Gastrocnemius medialis (tissue), 4 donors: ENCODE results near the gene DAPK3. TPM values are rescaled to one million over a fixed set of nuclear protein-coding genes. Genes with fewer than 3 reads are reported as not detected.

ENCODE experiments used
- ATAC-seq, 2 donors: fragments of 150-250 bp; one replicate each; pipeline ENCODE4 v1.9.1; 2016
- DNase-seq, 2 donors: peaks; one replicate each; pipeline ENCODE4 v3.0.0-alpha.2; 2019
- H3K27ac ChIP-seq, 4 donors: fragments of 200-600 bp; sonication (generic); 1 replicate in 1 of 4; 2 replicates in 3 of 4; pipeline ENCODE4 v1.5.1; 2016 to 2018; ENCODE audit warnings: mild to moderate bottlenecking in 2 of 4, moderate library complexity in 1 of 4
- H3K27me3 ChIP-seq, 3 donors: fragments of 200-600 bp; sonication (generic) in 2 of 3; 1 replicate in 1 of 3; 2 replicates in 2 of 3; pipeline versions ENCODE4 v1.5.1 to v1.6.0; 2016 to 2019; ENCODE audit warnings: mild to moderate bottlenecking in 1 of 3, moderate library complexity in 1 of 3
- H3K36me3 ChIP-seq, 2 donors: fragments of 200-600 bp; sonication (generic) in 1 of 2; one replicate each; pipeline ENCODE4 v1.5.1; 2017 to 2018
- H3K4me1 ChIP-seq, 2 donors: fragments of 200-600 bp; sonication (generic) in 1 of 2; one replicate each; pipeline ENCODE4 v1.5.1; 2016 to 2017; ENCODE audit warnings: mild to moderate bottlenecking in 2 of 2
- H3K4me3 ChIP-seq, 4 donors: fragments of 200-600 bp; sonication (generic) in 3 of 4; 1 replicate in 1 of 4; 2 replicates in 3 of 4; pipeline ENCODE4 v1.5.1; 2016 to 2019; ENCODE audit warnings: mild to moderate bottlenecking in 2 of 4
- H3K9me3 ChIP-seq, 3 donors: fragments of 200-600 bp; sonication (generic) in 2 of 3; 1 replicate in 1 of 3; 2 replicates in 2 of 3; pipeline ENCODE4 v1.5.1; 2016 to 2019
- CTCF ChIP-seq, 5 experiments: fragments of 450-650 bp in 3 of 5; fragments of 200-600 bp in 2 of 5; sonication (generic) in 2 of 5; IDR thresholded peaks in 4 of 5; conservative IDR thresholded peaks in 1 of 5; 1 replicate in 4 of 5; 2 replicates in 1 of 5; pipeline ENCODE4 v1.5.1; 2016 to 2019; ENCODE audit warnings: antibody characterized with exemption in 5 of 5, mild to moderate bottlenecking in 3 of 5, moderate library complexity in 3 of 5
- POLR2A ChIP-seq, 2 donors: fragments of 450-650 bp; IDR thresholded peaks; one replicate each; pipeline ENCODE4 v1.6.1; 2017; ENCODE audit warnings: antibody characterized with exemption in 2 of 2, mild to moderate bottlenecking in 2 of 2, moderate library complexity in 2 of 2
- in situ Hi-C, 4 donors: fragments of 200-750 bp; cut with MboI; loops; one replicate each; pipeline versions ENCODE4 v1.15.0 to v1.8.0; 2017; ENCODE audit warnings: low sequenced_read_pairs in 4 of 4
- intact Hi-C: fragments of 100-400 bp; cut with DNase I; formaldehyde crosslinking; loops from one replicate; pipeline ENCODE4 v1.15.1; 2023; ENCODE audit warnings: low total_unique reads
- total RNA-seq, 4 donors: library from RNA; depleted of rRNA; stranded (reverse); fragments of >200 nt; gene quantifications; one replicate each; pipeline versions ENCODE4 v1.1.0 to v1.2.3, GENCODE V29; 2016

Gene DAPK3
- total RNA-seq, 4 donors from 2014 or later, result 61.3 to 135 (median 115) TPM

- H3K27ac ChIP-seq, result peak overlapping the region; percentile 28 to 73 (median 69)
- no peaks in the 10 kb centered on the region for H3K9me3 ChIP-seq
- ATAC-seq (peak in 1 of 2 donors; percentile 63), DNase-seq (peak; percentile 33 to 59)
- TF ChIP-seq POLR2A (IDR thresholded peaks at IDR 0.05) (no peak), CTCF (IDR thresholded peaks at IDR 0.05 in 4 of 5, conservative IDR thresholded peaks at IDR 0.05 in 1 of 5) (no peak)
- intact Hi-C loops (loop anchor here (10.0 kb wide), 1 partner anchor 1812 kb away; the partner anchor contains the start of gene DOT1L), in situ Hi-C loops (no loop called here)
- peaks cover 0 to 67% of the 10 kb centered on the region in 2 donors for H3K36me3 ChIP-seq
- peaks cover 0 to 3% of the 10 kb centered on the region in 2 donors for H3K4me1 ChIP-seq
- no peak overlapping the region for H3K4me3 ChIP-seq
- H3K27me3 ChIP-seq, result no peaks in the 10 kb centered on the region
Measured at GRCh38 chr19:3976495-3977241, 5.8 kb upstream of the DAPK3 start.

GRCh38 chr19:3975637-3976087 lies 4.8 kb upstream of the DAPK3 start:
- ATAC-seq (no peak), DNase-seq (peak in 1 of 2 donors; percentile 21)
- peaks cover 0 to 57% of the 10 kb centered on the region in 2 donors for H3K36me3 ChIP-seq
- H3K9me3 ChIP-seq, result no peaks in the 10 kb centered on the region
- peak overlapping the region; percentile 36 to 73 (median 69) for H3K27ac ChIP-seq
- no peak for TF ChIP-seq CTCF (IDR thresholded peaks at IDR 0.05 in 4 of 5, conservative IDR thresholded peaks at IDR 0.05 in 1 of 5)
- no peak for TF ChIP-seq POLR2A (IDR thresholded peaks at IDR 0.05)
- intact Hi-C loops (loop anchor here (10.0 kb wide), 1 partner anchor 1811 kb away; the partner anchor contains the start of gene DOT1L), in situ Hi-C loops (no loop called here)
- no peaks in the 10 kb centered on the region for H3K27me3 ChIP-seq
- H3K4me3 ChIP-seq, result no peak overlapping the region
- peaks cover 3% of the 10 kb centered on the region in 2 donors for H3K4me1 ChIP-seq

- no peaks in the 10 kb centered on the region for H3K27me3 ChIP-seq
- peak overlapping the region; percentile 8 to 73 (median 53) for H3K27ac ChIP-seq
- no peak for TF ChIP-seq POLR2A (IDR thresholded peaks at IDR 0.05)
- no peak for TF ChIP-seq CTCF (IDR thresholded peaks at IDR 0.05 in 4 of 5, conservative IDR thresholded peaks at IDR 0.05 in 1 of 5)
- ATAC-seq (no peak), DNase-seq (peak in 1 of 2 donors; percentile 33)
- no peak overlapping the region for H3K4me3 ChIP-seq
- in situ Hi-C loops, result no loop called here
- no peaks in the 10 kb centered on the region for H3K9me3 ChIP-seq
- H3K36me3 ChIP-seq, result peaks cover 0 to 52% of the 10 kb centered on the region in 2 donors
- peaks cover 3 to 7% of the 10 kb centered on the region in 2 donors for H3K4me1 ChIP-seq
- intact Hi-C loops, result loop anchor here (10.0 kb wide), 1 partner anchor 1810 kb away; the partner anchor contains the start of gene DOT1L
Measured at GRCh38 chr19:3975144-3975543, 4.2 kb upstream of the DAPK3 start.

GRCh38 chr19:3970313-3970807 lies 539 bp downstream of the DAPK3 start:
- peak; percentile 0 to 7 for ATAC-seq
- peak overlapping the region; percentile 79 to 98 (median 90) for H3K4me3 ChIP-seq
- intact Hi-C loops, result loop anchor here (10.0 kb wide), 1 partner anchor 1806 kb away; the partner anchor contains the start of gene DOT1L

More at GRCh38 chr19:3970313-3970807, 539 bp downstream of the DAPK3 start:
- Histone ChIP-seq H3K27ac (peak overlapping the region; percentile 97 to 100 (median 98)), H3K36me3 (peaks cover 0 to 23% of the 10 kb centered on the region in 2 donors), H3K4me1 (peaks cover 42% of the 10 kb centered on the region in 2 donors), H3K27me3 (no peaks in the 10 kb centered on the region), H3K9me3 (no peaks in the 10 kb centered on the region)
- DNase-seq, result no peak
- in situ Hi-C loops, result no loop called here
- TF ChIP-seq CTCF (IDR thresholded peaks at IDR 0.05 in 4 of 5, conservative IDR thresholded peaks at IDR 0.05 in 1 of 5), result no peak
